ENCODE data around the gene CCDC88B. TPM values are rescaled to one million over a fixed set of nuclear protein-coding genes. Genes with fewer than 3 reads are reported as not detected.

CCDC88B gene
- total and polyA plus RNA-seq, 9 of the 15 experiments (the other 6 are each of a cell fraction or from before 2014, with no cell fraction given): 0.13 to 18.1 (median 7.9) TPM

- TF ChIP-seq, protein P1, sequence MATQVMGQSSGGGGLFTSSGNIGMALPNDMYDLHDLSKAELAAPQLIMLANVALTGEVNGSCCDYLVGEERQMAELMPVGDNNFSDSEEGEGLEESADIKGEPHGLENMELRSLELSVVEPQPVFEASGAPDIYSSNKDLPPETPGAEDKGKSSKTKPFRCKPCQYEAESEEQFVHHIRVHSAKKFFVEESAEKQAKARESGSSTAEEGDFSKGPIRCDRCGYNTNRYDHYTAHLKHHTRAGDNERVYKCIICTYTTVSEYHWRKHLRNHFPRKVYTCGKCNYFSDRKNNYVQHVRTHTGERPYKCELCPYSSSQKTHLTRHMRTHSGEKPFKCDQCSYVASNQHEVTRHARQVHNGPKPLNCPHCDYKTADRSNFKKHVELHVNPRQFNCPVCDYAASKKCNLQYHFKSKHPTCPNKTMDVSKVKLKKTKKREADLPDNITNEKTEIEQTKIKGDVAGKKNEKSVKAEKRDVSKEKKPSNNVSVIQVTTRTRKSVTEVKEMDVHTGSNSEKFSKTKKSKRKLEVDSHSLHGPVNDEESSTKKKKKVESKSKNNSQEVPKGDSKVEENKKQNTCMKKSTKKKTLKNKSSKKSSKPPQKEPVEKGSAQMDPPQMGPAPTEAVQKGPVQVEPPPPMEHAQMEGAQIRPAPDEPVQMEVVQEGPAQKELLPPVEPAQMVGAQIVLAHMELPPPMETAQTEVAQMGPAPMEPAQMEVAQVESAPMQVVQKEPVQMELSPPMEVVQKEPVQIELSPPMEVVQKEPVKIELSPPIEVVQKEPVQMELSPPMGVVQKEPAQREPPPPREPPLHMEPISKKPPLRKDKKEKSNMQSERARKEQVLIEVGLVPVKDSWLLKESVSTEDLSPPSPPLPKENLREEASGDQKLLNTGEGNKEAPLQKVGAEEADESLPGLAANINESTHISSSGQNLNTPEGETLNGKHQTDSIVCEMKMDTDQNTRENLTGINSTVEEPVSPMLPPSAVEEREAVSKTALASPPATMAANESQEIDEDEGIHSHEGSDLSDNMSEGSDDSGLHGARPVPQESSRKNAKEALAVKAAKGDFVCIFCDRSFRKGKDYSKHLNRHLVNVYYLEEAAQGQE (IDR thresholded peaks at IDR 0.05; ENCODE audit: borderline replicate concordance): no peak
- TF ChIP-seq, protein P1 (CRISPR knock-in tag; IDR thresholded peaks at IDR 0.05; ENCODE audit: low read depth): no peak
- TF ChIP-seq NFATC3 (IDR thresholded peaks at IDR 0.05) (no peak), ZNF592 (IDR thresholded peaks at IDR 0.05) (peak; percentile 39; the same call in 1 of the 2 replicates), TARDBP (IDR thresholded peaks at IDR 0.05) (no peak), BRCA1 (IDR thresholded peaks at IDR 0.05) (no peak), BRCA1 (CRISPR knock-in tag; IDR thresholded peaks at IDR 0.05) (no peak), NFE2 (IDR thresholded peaks at IDR 0.05; ENCODE audit: low read depth) (no peak), ZNF511 (CRISPR knock-in tag; IDR thresholded peaks at IDR 0.05) (no peak), FOXJ3 (CRISPR knock-in tag; IDR thresholded peaks at IDR 0.05) (no peak), GATAD2A (IDR thresholded peaks at IDR 0.05) (no peak), SMARCC2 (IDR thresholded peaks at IDR 0.05; ENCODE audit: low read depth) (no peak), LCOR (CRISPR knock-in tag; IDR thresholded peaks at IDR 0.05) (no peak), NELFE (IDR thresholded peaks at IDR 0.05; ENCODE audit: insufficient read depth, insufficient read length) (no peak), ZNF639 (CRISPR knock-in tag; conservative IDR thresholded peaks at IDR 0.05 in 1 of 2, IDR thresholded peaks at IDR 0.05 in 1 of 2) (no peak)
Measured at GRCh38 chr11:64357904-64358535, 18.0 kb downstream of the CCDC88B start (continued).
